AG09319 (cell line): ENCODE results near the gene SRRM3.

ENCODE experiments used
- DNase-seq: peaks from one replicate; pipeline ENCODE4 v3.0.0-alpha.2; 2010; ENCODE audit warnings: low read depth; ENCODE audit errors: extremely low read depth
- TF ChIP-seq, protein P1 (sequence below): IDR thresholded peaks from 2 replicates; pipeline ENCODE4 v1.5.1; 2011; ENCODE audit warnings: low read depth, mild to moderate bottlenecking, inconsistent platforms, low read length, moderate library complexity

Gene SRRM3

GRCh38 chr7:76272142-76272541 lies 70.4 kb downstream of the SRRM3 start:
- no peak for DNase-seq
- TF ChIP-seq, protein P1, sequence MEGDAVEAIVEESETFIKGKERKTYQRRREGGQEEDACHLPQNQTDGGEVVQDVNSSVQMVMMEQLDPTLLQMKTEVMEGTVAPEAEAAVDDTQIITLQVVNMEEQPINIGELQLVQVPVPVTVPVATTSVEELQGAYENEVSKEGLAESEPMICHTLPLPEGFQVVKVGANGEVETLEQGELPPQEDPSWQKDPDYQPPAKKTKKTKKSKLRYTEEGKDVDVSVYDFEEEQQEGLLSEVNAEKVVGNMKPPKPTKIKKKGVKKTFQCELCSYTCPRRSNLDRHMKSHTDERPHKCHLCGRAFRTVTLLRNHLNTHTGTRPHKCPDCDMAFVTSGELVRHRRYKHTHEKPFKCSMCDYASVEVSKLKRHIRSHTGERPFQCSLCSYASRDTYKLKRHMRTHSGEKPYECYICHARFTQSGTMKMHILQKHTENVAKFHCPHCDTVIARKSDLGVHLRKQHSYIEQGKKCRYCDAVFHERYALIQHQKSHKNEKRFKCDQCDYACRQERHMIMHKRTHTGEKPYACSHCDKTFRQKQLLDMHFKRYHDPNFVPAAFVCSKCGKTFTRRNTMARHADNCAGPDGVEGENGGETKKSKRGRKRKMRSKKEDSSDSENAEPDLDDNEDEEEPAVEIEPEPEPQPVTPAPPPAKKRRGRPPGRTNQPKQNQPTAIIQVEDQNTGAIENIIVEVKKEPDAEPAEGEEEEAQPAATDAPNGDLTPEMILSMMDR: no peak

DNA sequence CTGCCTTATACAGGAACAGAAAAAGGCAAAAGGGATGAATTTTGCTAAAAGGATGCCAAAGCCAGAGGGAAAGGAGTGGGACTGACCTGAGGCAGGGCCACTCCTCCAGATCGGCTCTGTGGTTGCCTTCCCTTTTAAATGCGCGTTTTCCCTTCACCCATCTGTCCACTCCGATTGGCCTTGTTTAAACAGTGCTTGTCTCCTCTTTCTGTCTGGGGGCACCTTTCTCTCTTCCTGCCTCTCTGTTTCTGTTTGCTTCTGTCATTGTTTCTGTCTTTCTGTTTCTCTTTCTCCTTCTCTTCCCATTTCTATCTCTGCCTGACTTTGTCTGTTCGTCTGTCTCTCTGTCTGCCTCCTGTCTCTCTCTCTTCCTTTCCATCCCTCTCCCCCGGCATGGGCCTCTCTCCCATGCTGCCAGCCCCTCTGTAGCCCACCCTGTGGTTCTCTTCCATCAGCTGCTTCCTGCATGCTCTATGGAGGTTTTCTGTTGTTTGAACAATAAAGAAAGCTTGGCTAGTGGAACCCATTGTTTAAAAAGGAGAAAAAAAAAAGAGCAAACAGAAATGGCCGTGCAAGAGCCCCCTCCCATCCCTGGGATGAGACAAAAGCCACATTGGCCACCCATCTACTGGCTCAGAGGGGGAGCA lies 71.3 kb downstream of the SRRM3 start:
- TF ChIP-seq, protein P1: no peak
- DNase-seq: no peak

GRCh38 chr7:76273503-76273902 lies 71.8 kb downstream of the SRRM3 start:
- TF ChIP-seq, protein P1: no peak
- no peak for DNase-seq

GRCh38 chr7:76278540-76278939 lies 76.8 kb downstream of the SRRM3 start:
- no peak for DNase-seq
- TF ChIP-seq, protein P1: no peak

GRCh38 chr7:76280408-76280807 lies 78.7 kb downstream of the SRRM3 start:
- DNase-seq: no peak
- TF ChIP-seq, protein P1: no peak

DNA sequence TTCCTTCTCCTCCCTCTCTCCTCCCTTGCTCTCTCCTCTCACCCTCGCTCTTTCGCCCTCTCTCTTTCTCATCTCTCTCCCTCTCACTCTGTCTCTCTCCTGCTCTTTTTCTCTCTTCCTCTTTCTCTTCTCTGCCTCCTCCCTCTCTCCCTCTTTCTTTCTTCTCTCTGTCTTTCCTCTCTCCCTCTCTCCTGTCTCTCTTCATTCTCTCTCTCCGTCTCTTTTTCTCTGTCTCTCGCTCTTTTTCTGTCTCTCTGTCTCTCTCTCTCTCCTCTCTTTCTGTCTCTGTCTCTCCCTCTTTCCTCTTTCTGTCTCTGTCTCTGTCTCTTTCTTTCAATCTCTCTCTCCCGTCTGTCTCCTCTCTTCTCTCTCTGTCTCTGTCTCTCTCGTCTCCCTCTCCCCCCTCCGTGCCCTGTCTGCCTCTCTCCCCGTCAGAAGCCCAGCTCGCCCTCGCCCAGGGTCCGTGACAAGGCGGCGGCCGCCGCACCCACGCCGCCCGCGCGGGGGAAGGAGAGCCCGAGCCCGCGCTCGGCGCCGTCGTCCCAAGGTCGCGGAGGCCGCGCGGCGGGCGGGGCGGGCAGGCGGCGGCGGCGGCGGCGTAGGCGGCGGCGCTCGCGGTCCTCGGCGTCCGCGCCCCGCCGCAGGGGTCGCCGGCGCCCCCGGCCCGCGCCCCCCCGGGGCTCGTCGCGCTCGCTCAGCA lies 79.5 kb downstream of the SRRM3 start:
- no peak for DNase-seq
- TF ChIP-seq, protein P1: no peak

GRCh38 chr7:76281706-76282343 lies 80.1 kb downstream of the SRRM3 start:
- no peak for DNase-seq
- TF ChIP-seq, protein P1: no peak
